ENCODE results near the gene CCDC196.
A peak's percentile ranks its signal among the peaks of the same experiment; 100 is the strongest.
"Not testable (repeated sequence)": the region's sequence is repeated elsewhere in the genome, so short reads cannot be mapped to it uniquely, and the experiment has no call there.

The CCDC196 gene

GRCh38 chr14:66495218-66496098, 9.3 kb downstream of the CCDC196 start:
- DNase-seq (ENCODE audit: low spot score): peak; percentile 69

DNA sequence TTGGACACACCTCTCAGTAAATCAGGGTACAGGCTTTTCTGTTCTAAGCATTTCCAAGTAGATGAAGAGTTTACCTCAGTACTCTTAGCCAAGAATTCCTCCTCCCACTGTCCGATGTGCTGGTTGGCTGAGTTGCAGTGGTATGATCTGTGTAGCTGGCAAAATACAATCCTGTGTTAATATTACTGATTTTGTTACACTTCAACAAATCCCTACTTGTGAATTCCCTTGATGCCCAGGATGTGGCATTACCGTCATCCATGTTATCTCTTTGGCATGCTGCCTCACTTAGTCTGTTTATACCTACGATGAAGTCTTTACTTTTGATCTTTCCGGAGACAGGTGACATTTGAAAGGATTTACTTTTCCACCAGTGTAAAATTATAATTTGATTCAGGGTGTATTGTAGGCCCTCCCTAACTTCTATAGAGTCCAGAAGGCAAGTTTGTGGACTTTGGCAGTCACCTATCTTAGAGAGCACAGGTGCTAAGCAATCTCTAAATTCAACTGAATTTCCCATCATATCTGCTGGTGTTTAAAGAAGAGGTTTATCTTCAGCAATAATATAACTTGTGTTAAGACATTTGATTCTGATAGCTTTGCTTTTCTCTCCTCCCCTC, 10.1 kb downstream of the CCDC196 start:
- no peak for DNase-seq (ENCODE audit: low spot score)

DNA sequence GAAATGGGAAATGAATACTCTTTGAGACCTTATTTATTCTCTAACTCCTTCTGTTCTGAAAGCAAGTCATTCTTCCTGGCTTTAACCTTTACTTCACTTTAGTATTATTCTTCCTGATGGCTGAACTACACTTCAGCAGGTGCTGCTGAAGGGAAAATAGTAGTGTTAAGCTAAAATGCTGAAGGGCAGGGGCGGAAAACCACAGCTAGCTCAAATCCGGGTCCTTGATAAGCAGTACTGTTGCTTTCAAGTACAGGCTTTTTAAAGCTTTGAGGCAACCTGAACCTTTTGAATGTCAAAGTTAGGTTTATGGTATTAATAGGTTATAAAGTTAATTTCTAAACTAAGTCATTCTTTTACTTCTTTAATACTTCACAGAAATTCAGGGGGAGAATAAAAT, 10.7 kb downstream of the CCDC196 start:
- DNase-seq (ENCODE audit: low spot score): no peak

- DNase-seq (ENCODE audit: low spot score): no peak
These were observed 12.1 kb downstream of the CCDC196 start for GRCh38 chr14:66498311-66498710.

GRCh38 chr14:66501592-66501991, 15.4 kb downstream of the CCDC196 start:
- DNase-seq (ENCODE audit: low spot score): no peak

DNA sequence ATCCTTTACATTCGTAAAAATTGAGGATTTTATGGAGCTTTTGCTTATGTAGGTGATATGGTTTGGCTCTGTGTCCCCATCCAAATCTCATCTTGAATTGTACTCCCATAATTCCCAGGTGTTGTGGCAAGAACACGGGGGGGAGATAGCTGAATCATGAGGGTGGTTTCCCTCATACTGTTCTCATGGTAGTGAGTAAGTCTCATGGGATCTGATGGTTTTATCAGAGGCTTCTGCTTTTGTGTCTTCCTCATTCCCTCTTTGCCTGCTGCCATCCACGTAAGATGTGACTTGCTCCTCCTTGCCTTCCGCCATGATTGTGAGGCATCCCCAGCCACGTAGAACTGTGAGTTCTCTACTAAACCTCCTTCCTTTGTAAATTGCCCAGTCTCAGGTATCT, 16.7 kb downstream of the CCDC196 start:
- DNase-seq (ENCODE audit: low spot score): not testable (repeated sequence)

DNA sequence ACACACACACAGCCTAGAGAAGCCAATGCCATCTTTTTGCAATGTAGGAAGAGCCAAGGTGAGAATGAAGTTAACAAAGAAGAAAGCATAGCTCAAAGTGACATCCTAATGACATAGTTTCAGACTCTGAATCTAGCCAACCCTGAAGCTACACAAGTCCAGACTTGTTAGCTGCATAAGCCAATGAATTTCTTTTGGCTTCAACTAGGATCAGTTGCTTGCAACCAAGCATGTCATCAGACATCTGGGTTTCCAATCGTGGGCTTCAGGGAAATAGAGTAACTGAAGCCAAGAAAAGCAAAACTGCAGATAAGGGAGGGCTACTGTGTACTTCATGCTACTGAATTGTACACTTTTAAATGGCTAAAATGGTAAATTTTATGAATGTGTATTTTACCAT, 17.4 kb downstream of the CCDC196 start:
- no peak for DNase-seq (ENCODE audit: low spot score)

GRCh38 chr14:66507181-66507721, 21.1 kb downstream of the CCDC196 start:
- no peak for DNase-seq (ENCODE audit: low spot score)

- DNase-seq (ENCODE audit: low spot score): peak; percentile 97
These were observed 21.8 kb downstream of the CCDC196 start, which contains the start of gene GPHN for GRCh38 chr14:66507722-66508546. GPHN (plus strand) TSS chr14:66508147.

- no peak for DNase-seq (ENCODE audit: low spot score)
These were observed 22.3 kb downstream of the CCDC196 start for GRCh38 chr14:66508547-66508845.

- DNase-seq (ENCODE audit: low spot score): peak; percentile 25
These were observed 22.9 kb downstream of the CCDC196 start for GRCh38 chr14:66508846-66509621.

GRCh38 chr14:66509874-66510273, 23.7 kb downstream of the CCDC196 start:
- DNase-seq (ENCODE audit: low spot score): no peak

DNA sequence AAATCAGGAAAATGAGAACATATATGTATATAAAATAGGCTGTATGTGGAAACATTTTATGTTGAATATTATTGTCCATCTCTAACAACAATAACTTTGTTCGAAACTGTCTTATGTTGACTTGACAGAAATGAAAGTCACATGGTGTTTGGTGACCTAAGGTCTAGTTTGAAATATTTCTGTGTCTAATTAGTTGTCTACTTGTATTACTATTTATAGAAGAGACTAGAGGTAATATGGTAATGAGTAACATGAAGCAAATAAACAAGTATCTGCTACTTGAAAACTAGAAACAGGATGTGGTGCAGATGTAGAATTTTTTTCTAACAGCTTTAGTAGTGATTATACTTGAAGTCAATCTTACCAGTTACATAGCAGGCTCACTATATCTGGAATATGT, 25.7 kb downstream of the CCDC196 start:
- no peak for DNase-seq (ENCODE audit: low spot score)

DNA sequence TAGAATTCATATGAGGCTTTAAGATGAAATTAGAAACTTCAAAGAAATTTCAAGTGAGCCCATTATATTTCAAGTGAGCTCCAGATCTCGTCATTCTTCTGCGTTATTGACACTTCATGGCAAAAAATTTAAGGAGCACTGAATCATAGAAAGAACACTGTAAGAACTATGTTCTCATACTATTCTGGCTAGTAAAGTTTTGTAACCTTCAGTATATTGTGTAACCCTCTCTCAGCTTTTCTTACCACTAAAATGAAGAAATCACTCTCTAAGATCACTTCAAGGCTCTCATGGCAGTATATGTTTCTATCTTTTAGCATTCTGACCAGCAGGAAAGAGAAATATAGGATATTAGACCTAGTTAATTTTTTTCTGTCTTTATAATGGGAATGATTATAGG, 28.0 kb downstream of the CCDC196 start:
- no peak for DNase-seq (ENCODE audit: low spot score)

DNA sequence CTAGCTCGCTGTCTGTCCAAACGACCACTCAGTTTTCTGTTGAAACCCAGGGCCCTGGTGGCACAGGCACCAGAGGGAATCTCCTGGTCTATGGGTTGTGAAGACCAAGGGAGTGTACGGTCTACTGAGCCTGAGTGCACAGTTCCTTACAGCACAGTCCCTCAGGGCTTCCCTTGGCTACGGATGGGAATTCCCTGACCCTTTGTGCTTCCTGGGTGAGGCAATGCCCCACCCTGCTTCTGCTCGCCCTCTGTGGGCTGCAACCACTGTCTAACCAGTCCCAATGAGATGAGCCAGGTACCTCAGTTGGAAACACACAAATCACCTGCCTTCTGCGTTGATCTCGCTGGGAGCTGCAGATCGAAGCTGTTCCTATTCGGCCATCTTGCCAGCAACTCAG, 44.4 kb downstream of the CCDC196 start:
- no peak for DNase-seq (ENCODE audit: low spot score)

DNA sequence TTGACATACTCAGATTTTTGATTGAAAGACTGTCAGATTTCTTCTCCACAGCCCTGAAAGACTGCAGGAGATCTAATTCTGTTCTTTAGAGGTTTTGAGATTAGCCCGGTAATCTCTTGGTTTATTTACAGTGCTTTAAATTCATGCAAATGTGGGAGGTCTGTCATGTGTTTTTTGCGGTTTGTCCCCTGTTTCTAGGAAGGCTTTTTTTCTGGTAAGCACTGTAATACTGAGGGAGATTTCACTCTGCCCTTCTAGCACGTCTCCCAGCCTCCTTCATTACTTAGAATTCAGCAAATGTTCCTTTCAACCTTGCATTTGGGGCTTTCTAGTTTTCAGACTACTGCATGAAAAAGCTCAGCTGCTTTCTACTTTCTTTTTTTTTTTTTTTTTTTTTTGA, 52.9 kb downstream of the CCDC196 start:
- DNase-seq (ENCODE audit: low spot score): no peak

- DNase-seq (ENCODE audit: low spot score): no peak
These were observed 53.9 kb downstream of the CCDC196 start for GRCh38 chr14:66540038-66540437.

DNA sequence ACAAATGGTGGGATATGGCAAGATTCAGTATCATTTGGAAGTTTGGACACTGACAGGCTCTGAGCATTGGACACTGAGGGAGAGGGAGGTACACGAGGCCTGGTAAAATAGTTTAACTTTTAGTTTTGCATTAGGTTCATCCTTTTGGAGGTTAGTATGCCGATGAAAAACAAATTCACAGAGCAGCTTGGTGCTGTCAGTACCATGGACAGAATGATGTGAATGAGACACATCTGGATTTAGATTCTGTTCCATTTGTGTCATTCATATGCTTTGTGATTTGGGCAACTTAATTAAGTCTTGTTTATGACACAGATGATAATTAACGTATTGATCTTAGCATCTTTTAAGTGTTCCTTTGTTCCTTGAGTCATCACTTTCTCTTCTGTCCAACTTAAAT, 55.5 kb downstream of the CCDC196 start:
- DNase-seq (ENCODE audit: low spot score): no peak

DNA sequence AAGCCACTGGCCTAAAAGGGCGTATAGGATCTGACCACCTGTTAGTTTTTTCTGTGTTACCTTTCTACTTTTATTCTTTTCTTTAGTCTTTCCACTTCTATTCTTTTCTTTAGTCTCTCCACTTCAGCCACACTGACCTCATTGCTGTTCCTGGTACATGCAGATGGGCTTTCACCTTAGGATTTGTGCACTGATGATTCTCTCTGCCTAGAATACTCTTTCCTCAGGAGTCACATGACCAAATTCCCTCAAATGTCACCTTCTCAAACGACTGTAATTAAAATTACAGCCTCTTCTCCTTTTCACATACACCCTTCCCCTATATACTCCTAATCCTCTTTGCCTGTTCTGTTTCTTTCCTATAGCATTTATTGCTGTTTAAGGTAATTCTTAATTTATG, 57.8 kb downstream of the CCDC196 start:
- DNase-seq (ENCODE audit: low spot score): no peak

GRCh38 chr14:66545191-66545590, 59.0 kb downstream of the CCDC196 start:
- not testable (repeated sequence) for DNase-seq (ENCODE audit: low spot score)

- DNase-seq (ENCODE audit: low spot score): not testable (repeated sequence)
These were observed 59.6 kb downstream of the CCDC196 start for GRCh38 chr14:66545751-66546150.

All from AG20443 (cell line).